ENCODE measurements around the gene SLC44A3. TPM values are rescaled to one million over a fixed set of nuclear protein-coding genes. Genes with fewer than 3 reads are reported as not detected.

The SLC44A3 gene
- total RNA-seq, 2 donors from 2014 or later = 55.4 to 71.4 TPM

DNA sequence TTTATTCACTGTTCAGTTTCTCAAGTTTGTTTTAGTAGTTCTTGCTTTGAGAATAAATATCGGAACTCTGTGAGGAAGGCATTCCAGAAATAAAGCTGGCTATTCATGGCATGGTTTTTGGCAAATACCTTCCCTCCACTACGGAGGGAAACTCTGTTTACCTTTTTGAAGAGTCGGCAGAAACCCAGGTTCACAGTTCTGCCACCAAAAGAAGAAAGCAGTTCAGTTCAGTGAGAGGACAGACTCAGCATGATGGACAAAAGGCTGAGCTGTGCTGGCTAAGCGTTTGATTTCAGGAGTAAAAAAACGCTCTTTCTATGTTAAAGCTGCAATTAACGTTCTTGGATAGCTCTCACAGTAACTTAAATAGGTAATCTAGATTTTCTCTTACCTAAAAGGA lies 64.3 kb downstream of the SLC44A3 start:
- Histone ChIP-seq H3K4me1 (no peaks in the 10 kb centered on the region), H3K9me3 (no peaks in the 10 kb centered on the region), H3K4me3 (no peak overlapping the region), H3K36me3 (no peaks in the 10 kb centered on the region), H3K27me3 (no peaks in the 10 kb centered on the region), H3K27ac (peak overlapping the region; percentile 19), H3K9ac (ENCODE audit: low read depth in 2 of 2, low read length in 2 of 2) (no peak overlapping the region)
- intact Hi-C loops (cut with DNase I) = no loop called here
- TF ChIP-seq, protein P1, sequence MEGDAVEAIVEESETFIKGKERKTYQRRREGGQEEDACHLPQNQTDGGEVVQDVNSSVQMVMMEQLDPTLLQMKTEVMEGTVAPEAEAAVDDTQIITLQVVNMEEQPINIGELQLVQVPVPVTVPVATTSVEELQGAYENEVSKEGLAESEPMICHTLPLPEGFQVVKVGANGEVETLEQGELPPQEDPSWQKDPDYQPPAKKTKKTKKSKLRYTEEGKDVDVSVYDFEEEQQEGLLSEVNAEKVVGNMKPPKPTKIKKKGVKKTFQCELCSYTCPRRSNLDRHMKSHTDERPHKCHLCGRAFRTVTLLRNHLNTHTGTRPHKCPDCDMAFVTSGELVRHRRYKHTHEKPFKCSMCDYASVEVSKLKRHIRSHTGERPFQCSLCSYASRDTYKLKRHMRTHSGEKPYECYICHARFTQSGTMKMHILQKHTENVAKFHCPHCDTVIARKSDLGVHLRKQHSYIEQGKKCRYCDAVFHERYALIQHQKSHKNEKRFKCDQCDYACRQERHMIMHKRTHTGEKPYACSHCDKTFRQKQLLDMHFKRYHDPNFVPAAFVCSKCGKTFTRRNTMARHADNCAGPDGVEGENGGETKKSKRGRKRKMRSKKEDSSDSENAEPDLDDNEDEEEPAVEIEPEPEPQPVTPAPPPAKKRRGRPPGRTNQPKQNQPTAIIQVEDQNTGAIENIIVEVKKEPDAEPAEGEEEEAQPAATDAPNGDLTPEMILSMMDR (IDR thresholded peaks at IDR 0.05) = no peak
- DNase-seq = no peak

GRCh38 chr1:94886361-94886760 lies 66.2 kb downstream of the SLC44A3 start:
- intact Hi-C loops (cut with DNase I) = no loop called here
- H3K27me3 ChIP-seq = no peaks in the 10 kb centered on the region

GRCh38 chr1:94887106-94887505 lies 66.9 kb downstream of the SLC44A3 start:
- H3K9ac ChIP-seq (ENCODE audit: low read depth in 2 of 2, low read length in 2 of 2) = no peak overlapping the region
- no peaks in the 10 kb centered on the region for H3K27me3 ChIP-seq
- no peaks in the 10 kb centered on the region for H3K36me3 ChIP-seq
- H3K27ac ChIP-seq = no peak overlapping the region
- TF ChIP-seq, protein P1 (IDR thresholded peaks at IDR 0.05) = no peak
- no peaks in the 10 kb centered on the region for H3K9me3 ChIP-seq
- no peaks in the 10 kb centered on the region for H3K4me1 ChIP-seq
- DNase-seq = no peak
- H3K4me3 ChIP-seq = no peak overlapping the region
- intact Hi-C loops (cut with DNase I) = no loop called here

More at GRCh38 chr1:94886361-94886760, 66.2 kb downstream of the SLC44A3 start:
- H3K9ac ChIP-seq (ENCODE audit: low read depth in 2 of 2, low read length in 2 of 2) = no peak overlapping the region
- no peak for DNase-seq
- no peaks in the 10 kb centered on the region for H3K36me3 ChIP-seq
- no peak overlapping the region for H3K4me3 ChIP-seq
- TF ChIP-seq, protein P1 (IDR thresholded peaks at IDR 0.05) = no peak
- H3K9me3 ChIP-seq = no peaks in the 10 kb centered on the region
- H3K4me1 ChIP-seq = no peaks in the 10 kb centered on the region
- no peak overlapping the region for H3K27ac ChIP-seq

DNA sequence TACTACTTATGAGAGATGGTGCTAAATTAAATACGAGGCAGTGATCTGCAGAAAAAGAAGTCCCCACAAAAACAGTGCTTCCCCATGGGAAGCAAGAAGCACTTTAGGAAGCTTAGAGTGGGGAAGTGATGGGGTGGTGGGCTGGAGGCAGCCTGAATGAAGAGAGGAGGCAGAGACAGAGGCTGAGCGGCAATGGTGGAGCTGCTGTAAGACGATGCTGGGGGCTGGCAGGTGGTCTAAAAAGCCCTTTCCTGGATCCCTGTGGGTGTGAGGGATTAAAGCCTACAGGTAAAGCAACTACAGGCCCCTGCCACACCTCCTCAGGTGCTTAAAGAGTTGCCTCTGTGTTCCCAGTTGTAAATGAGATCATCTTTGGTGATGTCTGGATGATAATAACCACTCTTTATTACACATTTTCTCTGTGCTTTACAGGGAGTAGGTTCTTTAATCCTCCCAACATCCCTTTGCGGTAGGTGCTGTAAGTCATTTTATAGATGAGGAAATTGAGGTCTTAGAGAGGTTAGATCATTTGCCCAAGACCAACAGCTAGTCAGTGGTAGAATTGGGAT lies 67.5 kb downstream of the SLC44A3 start:
- H3K4me3 ChIP-seq = no peak overlapping the region
- no peaks in the 10 kb centered on the region for H3K36me3 ChIP-seq
- intact Hi-C loops (cut with DNase I) = no loop called here
- no peaks in the 10 kb centered on the region for H3K9me3 ChIP-seq
- no peak for DNase-seq
- H3K27ac ChIP-seq = no peak overlapping the region
- H3K9ac ChIP-seq (ENCODE audit: low read depth in 2 of 2, low read length in 2 of 2) = no peak overlapping the region
- no peaks in the 10 kb centered on the region for H3K4me1 ChIP-seq
- no peaks in the 10 kb centered on the region for H3K27me3 ChIP-seq
- TF ChIP-seq, protein P1 (IDR thresholded peaks at IDR 0.05) = no peak

DNA sequence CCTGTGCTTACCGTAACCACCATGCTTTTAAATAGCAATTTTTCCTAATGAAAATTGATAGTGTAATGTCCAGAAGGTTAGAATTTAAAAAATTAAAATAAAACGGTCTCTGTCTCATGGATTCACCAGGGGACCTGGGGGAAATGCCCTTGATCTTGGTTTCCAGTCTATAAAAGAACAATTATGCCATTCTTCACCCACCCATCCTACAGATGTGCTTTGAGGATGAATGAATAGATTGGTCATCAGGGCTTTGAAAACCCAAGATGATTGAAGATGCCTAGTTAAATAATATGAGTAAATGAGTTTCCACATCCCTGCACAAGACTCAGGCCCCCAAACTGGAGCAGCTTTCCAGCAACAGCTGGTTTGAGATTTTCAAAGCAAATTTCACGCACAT lies 68.0 kb downstream of the SLC44A3 start:
- no peak overlapping the region for H3K4me3 ChIP-seq
- no peak overlapping the region for H3K27ac ChIP-seq
- H3K36me3 ChIP-seq = no peaks in the 10 kb centered on the region
- intact Hi-C loops (cut with DNase I) = no loop called here
- DNase-seq = no peak
- no peaks in the 10 kb centered on the region for H3K4me1 ChIP-seq
- H3K27me3 ChIP-seq = no peaks in the 10 kb centered on the region
- H3K9me3 ChIP-seq = no peaks in the 10 kb centered on the region
- no peak overlapping the region for H3K9ac ChIP-seq (ENCODE audit: low read depth in 2 of 2, low read length in 2 of 2)
- TF ChIP-seq, protein P1 (IDR thresholded peaks at IDR 0.05) = no peak
